Measurements from ENCODE around the gene TUBA3E. TPM values are rescaled to one million over a fixed set of nuclear protein-coding genes. Genes with fewer than 3 reads are reported as not detected.
"Not testable (repeated sequence)": the region's sequence is repeated elsewhere in the genome, so short reads cannot be mapped to it uniquely, and the experiment has no call there.

The TUBA3E gene
- polyA plus RNA-seq, 1 donor (not counting 4 experiments of a cell fraction or from before 2014, with no cell fraction given), result not detected

DNA sequence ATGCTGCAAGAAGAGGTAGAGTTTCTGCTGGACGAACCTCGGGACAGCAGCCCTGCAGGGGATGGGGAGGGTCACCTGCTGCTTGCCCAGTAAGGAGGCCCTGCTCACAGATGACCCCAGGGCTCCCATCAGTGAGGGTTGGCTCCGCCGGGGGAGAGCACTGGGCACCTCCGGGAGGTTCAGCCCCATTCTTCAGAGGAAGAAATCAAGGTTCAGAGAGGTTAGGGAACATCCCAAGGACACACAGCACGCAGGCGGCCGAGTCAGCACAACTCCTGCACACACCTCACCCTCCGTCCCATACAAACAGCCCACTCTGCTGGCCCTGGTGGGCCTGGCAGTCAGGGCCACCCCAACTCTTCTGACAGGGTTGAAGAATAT, 41.6 kb downstream of the TUBA3E start:
- no peaks in the 10 kb centered on the region for H3K27me3 ChIP-seq (ENCODE audit: control insufficient read depth, extremely low read depth, insufficient read depth, low read length)
- no peak overlapping the region for H3K4me2 ChIP-seq (ENCODE audit: control insufficient read depth, extremely low read depth, insufficient read depth, low read depth, low read length)
- no peak overlapping the region for H2AFZ ChIP-seq (ENCODE audit: control insufficient read depth, low read length)
- H3K27ac ChIP-seq (ENCODE audit: control insufficient read depth, insufficient read depth, low read length), result no peak overlapping the region
- no peak overlapping the region for H3K4me3 ChIP-seq (ENCODE audit: control insufficient read depth in 2 of 3, extremely low read depth in 1 of 3, insufficient read depth in 2 of 3, low read depth in 1 of 3, low read length in 3 of 3)
- no peak overlapping the region for H3K9ac ChIP-seq (ENCODE audit: control insufficient read depth, extremely low read depth, insufficient read depth, low read length)
- no peak for DNase-seq (ENCODE audit: low read depth, low spot score)
- H4K20me1 ChIP-seq (ENCODE audit: control insufficient read depth, extremely low read depth, insufficient read depth, low read length), result no peaks in the 10 kb centered on the region
- H3K36me3 ChIP-seq (ENCODE audit: control insufficient read depth in 2 of 2, extremely low read depth in 1 of 2, insufficient read depth in 2 of 2, low read length in 2 of 2), result peaks cover 0 to 9% of the 10 kb centered on the region in 2 experiments
- H3K79me2 ChIP-seq (ENCODE audit: control insufficient read depth, insufficient read depth, low read length), result no peaks in the 10 kb centered on the region
- no peaks in the 10 kb centered on the region for H3K9me1 ChIP-seq (ENCODE audit: control insufficient read depth, extremely low read depth, insufficient read depth, low read length)
- H3K4me1 ChIP-seq (ENCODE audit: control insufficient read depth, extremely low read depth, insufficient read depth, low read length), result no peaks in the 10 kb centered on the region
- TF ChIP-seq, protein P1, sequence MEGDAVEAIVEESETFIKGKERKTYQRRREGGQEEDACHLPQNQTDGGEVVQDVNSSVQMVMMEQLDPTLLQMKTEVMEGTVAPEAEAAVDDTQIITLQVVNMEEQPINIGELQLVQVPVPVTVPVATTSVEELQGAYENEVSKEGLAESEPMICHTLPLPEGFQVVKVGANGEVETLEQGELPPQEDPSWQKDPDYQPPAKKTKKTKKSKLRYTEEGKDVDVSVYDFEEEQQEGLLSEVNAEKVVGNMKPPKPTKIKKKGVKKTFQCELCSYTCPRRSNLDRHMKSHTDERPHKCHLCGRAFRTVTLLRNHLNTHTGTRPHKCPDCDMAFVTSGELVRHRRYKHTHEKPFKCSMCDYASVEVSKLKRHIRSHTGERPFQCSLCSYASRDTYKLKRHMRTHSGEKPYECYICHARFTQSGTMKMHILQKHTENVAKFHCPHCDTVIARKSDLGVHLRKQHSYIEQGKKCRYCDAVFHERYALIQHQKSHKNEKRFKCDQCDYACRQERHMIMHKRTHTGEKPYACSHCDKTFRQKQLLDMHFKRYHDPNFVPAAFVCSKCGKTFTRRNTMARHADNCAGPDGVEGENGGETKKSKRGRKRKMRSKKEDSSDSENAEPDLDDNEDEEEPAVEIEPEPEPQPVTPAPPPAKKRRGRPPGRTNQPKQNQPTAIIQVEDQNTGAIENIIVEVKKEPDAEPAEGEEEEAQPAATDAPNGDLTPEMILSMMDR (optimal IDR thresholded peaks at IDR 0.05 in 1 of 3, IDR thresholded peaks at IDR 0.05 in 1 of 3, conservative IDR thresholded peaks at IDR 0.05 in 1 of 3; ENCODE audit: extremely low read depth in 1 of 3, insufficient read depth in 2 of 3, low read length in 3 of 3), result no peak
- TF ChIP-seq EZH2 (IDR thresholded peaks at IDR 0.05; ENCODE audit: low read length), result no peak
- no peak for FAIRE-seq
- no peaks in the 10 kb centered on the region for H3K9me3 ChIP-seq (ENCODE audit: control insufficient read depth, low read depth, low read length)
- dilution Hi-C loops (cut with MboI; ENCODE audit: extremely low pct_ligation_motif_present, low sequenced_read_pairs), result no loop called here

DNA sequence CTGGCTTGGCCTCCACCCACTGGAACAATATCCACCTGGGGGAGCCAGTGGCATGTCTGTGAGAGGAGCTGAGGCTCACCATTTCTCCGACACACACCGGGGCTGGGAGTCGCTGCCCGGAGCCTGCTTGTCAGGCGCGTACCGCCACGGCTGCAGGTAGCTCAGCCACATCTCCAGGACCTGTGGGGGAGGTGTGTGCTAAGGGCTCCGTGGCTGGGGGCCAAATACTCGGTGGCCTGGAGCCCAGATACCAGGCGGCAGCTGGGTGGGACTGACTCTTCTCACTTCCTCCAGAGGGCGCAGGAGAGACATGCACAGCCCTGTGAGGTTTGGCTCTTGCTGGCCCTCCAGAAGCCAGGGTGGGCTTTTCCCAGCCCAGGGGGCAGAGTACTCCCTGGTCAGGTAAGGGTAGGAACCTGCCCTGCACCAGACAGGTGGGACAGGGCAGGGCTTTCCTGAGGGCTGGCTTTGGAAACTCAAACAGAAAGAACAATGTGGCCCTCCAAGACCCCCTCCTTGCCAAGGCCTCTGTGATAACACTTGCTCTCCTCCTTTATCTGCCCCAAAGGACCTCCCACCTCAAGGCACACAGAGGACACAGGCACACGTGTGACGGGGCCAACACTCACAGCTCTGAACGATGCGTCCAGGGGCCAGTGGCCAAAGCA, 42.1 kb downstream of the TUBA3E start:
- FAIRE-seq, result peak; percentile 44
- dilution Hi-C loops (cut with MboI; ENCODE audit: extremely low pct_ligation_motif_present, low sequenced_read_pairs), result not testable (repeated sequence)

More for the DNA sequence above, 42.1 kb downstream of the TUBA3E start:
- H3K36me3 ChIP-seq (ENCODE audit: control insufficient read depth in 2 of 2, extremely low read depth in 1 of 2, insufficient read depth in 2 of 2, low read length in 2 of 2); H2AFZ ChIP-seq (ENCODE audit: control insufficient read depth, low read length); H3K9me1 ChIP-seq (ENCODE audit: control insufficient read depth, extremely low read depth, insufficient read depth, low read length); H4K20me1 ChIP-seq (ENCODE audit: control insufficient read depth, extremely low read depth, insufficient read depth, low read length); H3K9me3 ChIP-seq (ENCODE audit: control insufficient read depth, low read depth, low read length); H3K4me3 ChIP-seq (ENCODE audit: control insufficient read depth in 2 of 3, extremely low read depth in 1 of 3, insufficient read depth in 2 of 3, low read depth in 1 of 3, low read length in 3 of 3); H3K4me1 ChIP-seq (ENCODE audit: control insufficient read depth, extremely low read depth, insufficient read depth, low read length); H3K4me2 ChIP-seq (ENCODE audit: control insufficient read depth, extremely low read depth, insufficient read depth, low read depth, low read length); H3K79me2 ChIP-seq (ENCODE audit: control insufficient read depth, insufficient read depth, low read length); H3K27me3 ChIP-seq (ENCODE audit: control insufficient read depth, extremely low read depth, insufficient read depth, low read length); DNase-seq (ENCODE audit: low read depth, low spot score); H3K27ac ChIP-seq (ENCODE audit: control insufficient read depth, insufficient read depth, low read length); H3K9ac ChIP-seq (ENCODE audit: control insufficient read depth, extremely low read depth, insufficient read depth, low read length): not testable (repeated sequence)
- TF ChIP-seq, protein P1 (optimal IDR thresholded peaks at IDR 0.05 in 1 of 3, IDR thresholded peaks at IDR 0.05 in 1 of 3, conservative IDR thresholded peaks at IDR 0.05 in 1 of 3; ENCODE audit: extremely low read depth in 1 of 3, insufficient read depth in 2 of 3, low read length in 3 of 3), result peak; percentile 40 to 71 (median 58)

Measured in keratinocyte (primary cell).